Heart right ventricle (tissue), 16 donors: Measurements from ENCODE around the gene CHURC1. TPM values are rescaled to one million over a fixed set of nuclear protein-coding genes. Genes with fewer than 3 reads are reported as not detected.
A peak's percentile ranks its signal among the peaks of the same experiment; 100 is the strongest.

Experiments
- ATAC-seq, 8 donors: fragments of 200-7000 bp; cut with Tn5 transposase; one replicate each; pipeline ENCODE4 v1.9.1; 2020; ENCODE audit warnings: mild to moderate bottlenecking in 8 of 8, moderate library complexity in 8 of 8, moderate number of reproducible peaks in 1 of 8
- DNase-seq, 2 donors: peaks; one replicate each; pipeline ENCODE4 v3.0.0-alpha.2; 2020
- H3K27ac ChIP-seq, 10 donors: fragments of 200-600 bp; sonication (generic) in 2 of 10; one replicate each; pipeline versions ENCODE4 v1.5.0 to v1.8.0; 2020 to 2022; ENCODE audit warnings: mild to moderate bottlenecking in 3 of 10
- H3K27me3 ChIP-seq, 7 donors: fragments of 200-600 bp; one replicate each; pipeline ENCODE4 v1.8.0; 2021 to 2022; ENCODE audit warnings: mild to moderate bottlenecking in 2 of 7
- H3K36me3 ChIP-seq, 9 donors: fragments of 200-600 bp; sonication (generic) in 1 of 9; one replicate each; pipeline versions ENCODE4 v1.5.0 to v1.8.0; 2020 to 2022; ENCODE audit warnings: mild to moderate bottlenecking in 2 of 9
- H3K4me1 ChIP-seq, 9 donors: fragments of 200-600 bp; sonication (generic) in 1 of 9; one replicate each; pipeline versions ENCODE4 v1.5.0 to v1.8.0; 2020 to 2022; ENCODE audit warnings: mild to moderate bottlenecking in 4 of 9
- H3K4me3 ChIP-seq, 10 donors: fragments of 200-600 bp; sonication (generic) in 2 of 10; one replicate each; pipeline versions ENCODE4 v1.5.0 to v1.8.0; 2020 to 2022; ENCODE audit warnings: mild to moderate bottlenecking in 7 of 10, moderate library complexity in 2 of 10
- H3K9me3 ChIP-seq, 11 donors: fragments of 200-600 bp in 10 of 11; sonication (generic) in 2 of 11; one replicate each; pipeline versions ENCODE4 v1.5.0 to v1.8.0; 2013 to 2022; ENCODE audit warnings: mild to moderate bottlenecking in 2 of 11, control low read depth in 1 of 11, moderate library complexity in 1 of 11
- CTCF ChIP-seq, 9 donors: fragments of 200-600 bp; sonication (generic) in 2 of 9; IDR thresholded peaks; one replicate each; pipeline versions ENCODE4 v1.5.0 to v1.8.0; 2021 to 2022; ENCODE audit warnings: antibody characterized with exemption in 9 of 9, mild to moderate bottlenecking in 5 of 9, moderate library complexity in 1 of 9
- WGBS, 2 donors: extraction: QIAGEN DNeasy Blood & Tissue Kit; methylation state at CpG; one replicate each; pipeline ENCODE4 v1.1.7; 2013; ENCODE audit warnings: inconsistent platforms in 1 of 2; 5-methylcytosine and 5-hydroxymethylcytosine counted together
- intact Hi-C, 10 donors: fragments of 100-400 bp; cut with DNase I; formaldehyde crosslinking; loops; one replicate each; pipeline versions ENCODE4 v1.11.1 to v1.14.2; 2022
- polyA plus RNA-seq, 2 donors: library from polyadenylated mRNA; stranded (reverse); fragments of 200-250 nt; gene quantifications; one replicate each; pipeline ENCODE4 v1.2.3, GENCODE V29; 2013
- total RNA-seq, 10 donors: library from RNA; stranded (reverse); fragmentation: NEBNext Ultra II Directional in 3 of 10; extraction: Animal tissue kit (Norgen Biotek cat#: 25700) in 3 of 10; gene quantifications; one replicate each; pipeline versions ENCODE4 v1.2.1 to v1.2.4, GENCODE V29; 2021 to 2023
- donor health status: Arrhythmogenic right ventricular cardiomyopathy.
- donor health status: ischemic (EF 13 %, LVEDD 7.1; RV severe dilation, severe dysfunction).
- donor health status: healthy with polysubstance abuse.
- donor health status: DM: no; HTN: yes; CAD: no.
- donor health status: DM: no; HTN: no; CAD: no.
- donor health status: ischemic (EF 25% LVEDD 6.9; RV normal size, moderate dysfunction).
- donor health status: ischemic (EF 25% LVEDD 5.7; RV mildly dilated, moderate dysfunction).
- donor health status: healthy.
- donor health status: DM: yes; HTN: yes; CAD: no.
- donor health status: Ischemic cardiomyopathy.
- donor health status: ischemic (EF 35%, LVEDD 5.7; RV mildly dilated, moderate dysfunction).
- donor health status: nonischemic (EF 11% LVEDD 7.7; RV severe dilation, severe dysfunction).
- donor health status: DM: yes; HTN: yes; CAD: no.
- donor health status: PGD.
- donor health status: ischemic (EF 29% LVEDD 5.4; RV normal size, mild dysfunction).
- donor health status: nonischemic (EF 23%, LVEDD 6.1; RV moderate dilation, normal function).

The CHURC1 gene
- total and polyA plus RNA-seq, 12 donors: 46.2 to 98.8 (median 70.4) TPM

GRCh38 chr14:64937821-64938193 is 23.6 kb downstream of the CHURC1 start:
- H3K27me3 ChIP-seq: no peaks in the 10 kb centered on the region
- H3K27ac ChIP-seq: peak overlapping the region in 3 of 10 donors; percentile 6 to 65 (median 16)
- 89 to 96% methylated on average over 1 of the region's 1 CpG for WGBS, 2 donors
- intact Hi-C loops: no loop called here
- TF ChIP-seq CTCF (IDR thresholded peaks at IDR 0.05): peak in 8 of 9 donors; percentile 12 to 48 (median 34)
- peaks cover 0 to 30% (median 24%) of the 10 kb centered on the region in 9 donors for H3K4me1 ChIP-seq
- H3K36me3 ChIP-seq: peaks cover 0 to 94% (median 9%) of the 10 kb centered on the region in 9 donors
- no peak for DNase-seq
- ATAC-seq: peak in 3 of 8 donors; percentile 5 to 51 (median 47)
- no peaks in the 10 kb centered on the region for H3K9me3 ChIP-seq
- H3K4me3 ChIP-seq: no peak overlapping the region

- no peak overlapping the region for H3K27ac ChIP-seq
- peaks cover 0 to 40% (median 21%) of the 10 kb centered on the region in 9 donors for H3K4me1 ChIP-seq
- WGBS, 2 donors: 94 to 96% methylated on average over 17 of the region's 17 CpGs
- DNase-seq (no peak), ATAC-seq (no peak)
- H3K27me3 ChIP-seq: no peaks in the 10 kb centered on the region
- H3K36me3 ChIP-seq: peaks cover 0 to 89% (median 1%) of the 10 kb centered on the region in 9 donors
- no peak for TF ChIP-seq CTCF (IDR thresholded peaks at IDR 0.05)
- intact Hi-C loops: no loop called here
- H3K9me3 ChIP-seq: no peaks in the 10 kb centered on the region
- H3K4me3 ChIP-seq: no peak overlapping the region
These were observed 24.9 kb downstream of the CHURC1 start for GRCh38 chr14:64938972-64939816.

- ATAC-seq: no peak
These were observed 25.5 kb downstream of the CHURC1 start for GRCh38 chr14:64939817-64940190.

More at GRCh38 chr14:64939817-64940190, 25.5 kb downstream of the CHURC1 start:
- 84 to 87% methylated on average over 3 of the region's 3 CpGs for WGBS, 2 donors
- peaks cover 0 to 36% (median 16%) of the 10 kb centered on the region in 9 donors for H3K4me1 ChIP-seq
- H3K9me3 ChIP-seq: no peaks in the 10 kb centered on the region
- H3K27me3 ChIP-seq: no peaks in the 10 kb centered on the region
- DNase-seq: no peak
- intact Hi-C loops: no loop called here
- H3K4me3 ChIP-seq: no peak overlapping the region
- H3K36me3 ChIP-seq: peaks cover 0 to 83% (median 0%) of the 10 kb centered on the region in 9 donors
- H3K27ac ChIP-seq: no peak overlapping the region
- no peak for TF ChIP-seq CTCF (IDR thresholded peaks at IDR 0.05)
